Parathyroid adenoma (tissue), 2 donors: ENCODE data around the gene PTX3.

Source experiments
- H2AFZ ChIP-seq: fragments of 300-600 bp; sonication (generic); one replicate; pipeline ENCODE4 v1.7.0; 2017; ENCODE audit warnings: antibody characterized with exemption, mild to moderate bottlenecking
- H3K27ac ChIP-seq: fragments of 300-600 bp; sonication (generic); one replicate; pipeline ENCODE4 v1.7.0; 2017
- H3K27me3 ChIP-seq: fragments of 300-600 bp; sonication (generic); one replicate; pipeline ENCODE4 v1.7.0; 2017; ENCODE audit warnings: low read length; ENCODE audit not compliant: control insufficient read depth, insufficient read depth
- H3K36me3 ChIP-seq: fragments of 300-600 bp; sonication (generic); one replicate; pipeline ENCODE4 v1.7.0; 2017; ENCODE audit warnings: low read length; ENCODE audit not compliant: control insufficient read depth, insufficient read depth
- H3K4me1 ChIP-seq: fragments of 300-600 bp; sonication (generic); one replicate; pipeline ENCODE4 v1.7.0; 2017; ENCODE audit warnings: control low read depth
- H3K4me2 ChIP-seq: fragments of 300-600 bp; sonication (generic); one replicate; pipeline ENCODE4 v1.7.0; 2017; ENCODE audit warnings: low read length
- H3K4me3 ChIP-seq: fragments of 300-600 bp; sonication (generic); one replicate; pipeline ENCODE4 v1.7.0; 2017; ENCODE audit warnings: low read depth, low read length
- H3K79me2 ChIP-seq: fragments of 300-600 bp; sonication (generic); one replicate; pipeline ENCODE4 v1.7.0; 2017; ENCODE audit warnings: control low read depth
- H3K9ac ChIP-seq: fragments of 300-600 bp; sonication (generic); one replicate; pipeline ENCODE4 v1.7.0; 2017; ENCODE audit warnings: mild to moderate bottlenecking
- H3K9me3 ChIP-seq: fragments of 300-600 bp; sonication (generic); one replicate; pipeline ENCODE4 v1.7.0; 2017; ENCODE audit warnings: low read length; ENCODE audit not compliant: control insufficient read depth
- TF ChIP-seq, protein P1 (sequence below): fragments of 300-600 bp; sonication (generic); IDR thresholded peaks from one replicate; pipeline ENCODE4 v1.7.0; 2017; ENCODE audit warnings: antibody characterized with exemption, mild to moderate bottlenecking
- donor health status: primary hyperparathyroidism.

Gene PTX3

DNA sequence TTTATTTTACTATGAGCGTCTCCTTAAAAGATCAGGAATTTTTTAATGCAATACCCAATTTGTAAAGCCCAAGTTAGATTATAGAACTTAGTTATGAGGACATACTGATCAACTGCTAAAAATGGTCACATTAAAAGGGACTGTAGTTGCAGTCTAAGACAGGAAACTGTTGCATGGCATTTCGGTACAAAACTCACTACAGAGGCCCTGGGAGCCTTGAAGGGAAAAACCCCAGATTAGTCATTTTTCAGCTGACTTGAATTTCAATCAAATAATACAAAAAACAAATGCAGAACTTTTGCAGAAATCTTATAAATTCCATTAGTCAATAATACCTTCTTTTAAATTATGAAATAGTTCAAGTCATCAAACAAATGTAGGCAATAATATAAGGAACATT, 6.9 kb upstream of the PTX3 start:
- H3K9ac ChIP-seq = no peak overlapping the region
- TF ChIP-seq, protein P1, sequence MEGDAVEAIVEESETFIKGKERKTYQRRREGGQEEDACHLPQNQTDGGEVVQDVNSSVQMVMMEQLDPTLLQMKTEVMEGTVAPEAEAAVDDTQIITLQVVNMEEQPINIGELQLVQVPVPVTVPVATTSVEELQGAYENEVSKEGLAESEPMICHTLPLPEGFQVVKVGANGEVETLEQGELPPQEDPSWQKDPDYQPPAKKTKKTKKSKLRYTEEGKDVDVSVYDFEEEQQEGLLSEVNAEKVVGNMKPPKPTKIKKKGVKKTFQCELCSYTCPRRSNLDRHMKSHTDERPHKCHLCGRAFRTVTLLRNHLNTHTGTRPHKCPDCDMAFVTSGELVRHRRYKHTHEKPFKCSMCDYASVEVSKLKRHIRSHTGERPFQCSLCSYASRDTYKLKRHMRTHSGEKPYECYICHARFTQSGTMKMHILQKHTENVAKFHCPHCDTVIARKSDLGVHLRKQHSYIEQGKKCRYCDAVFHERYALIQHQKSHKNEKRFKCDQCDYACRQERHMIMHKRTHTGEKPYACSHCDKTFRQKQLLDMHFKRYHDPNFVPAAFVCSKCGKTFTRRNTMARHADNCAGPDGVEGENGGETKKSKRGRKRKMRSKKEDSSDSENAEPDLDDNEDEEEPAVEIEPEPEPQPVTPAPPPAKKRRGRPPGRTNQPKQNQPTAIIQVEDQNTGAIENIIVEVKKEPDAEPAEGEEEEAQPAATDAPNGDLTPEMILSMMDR = no peak
- H3K9me3 ChIP-seq = no peaks in the 10 kb centered on the region
- H3K4me2 ChIP-seq = no peak overlapping the region
- H3K27ac ChIP-seq = no peak overlapping the region
- no peaks in the 10 kb centered on the region for H3K27me3 ChIP-seq
- H3K4me3 ChIP-seq = no peak overlapping the region
- H3K4me1 ChIP-seq = no peaks in the 10 kb centered on the region
- H3K36me3 ChIP-seq = no peaks in the 10 kb centered on the region
- no peak overlapping the region for H2AFZ ChIP-seq
- H3K79me2 ChIP-seq = no peaks in the 10 kb centered on the region

DNA sequence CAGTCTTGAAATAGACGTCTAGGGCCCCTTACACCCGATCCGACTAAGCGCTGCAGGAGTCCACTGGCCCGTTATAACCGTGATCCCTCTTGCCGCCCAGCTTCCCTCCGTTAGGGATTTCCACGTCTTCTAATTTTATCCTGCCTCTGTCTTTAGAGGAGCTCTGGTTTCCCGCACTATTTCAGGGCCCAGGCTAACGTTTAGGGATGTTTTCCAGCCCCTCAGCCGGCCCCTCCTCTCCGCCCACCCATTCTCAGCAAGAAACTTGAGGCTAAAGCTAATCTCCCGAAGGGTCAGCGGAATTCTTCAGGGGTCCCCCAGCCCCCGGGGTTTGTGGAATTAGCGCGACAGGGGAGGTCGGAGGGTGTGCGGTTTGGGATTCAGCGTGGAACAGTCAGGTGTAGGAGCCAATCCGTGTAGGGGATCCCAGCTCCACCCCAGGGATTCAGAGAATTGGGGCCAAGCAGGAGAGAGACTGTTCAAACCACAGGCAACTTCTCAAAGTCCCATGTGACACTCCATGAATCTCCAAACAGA, 1.6 kb downstream of the PTX3 start:
- Histone ChIP-seq H3K9me3 (no peaks in the 10 kb centered on the region), H3K27ac (no peak overlapping the region), H3K4me1 (peaks cover 4% of the 10 kb centered on the region), H3K4me2 (peak overlapping the region; percentile 84), H2AFZ (peak overlapping the region; percentile 80), H3K27me3 (no peaks in the 10 kb centered on the region), H3K9ac (no peak overlapping the region), H3K36me3 (no peaks in the 10 kb centered on the region), H3K79me2 (no peaks in the 10 kb centered on the region), H3K4me3 (peak overlapping the region; percentile 47)
- TF ChIP-seq, protein P1 = no peak

DNA sequence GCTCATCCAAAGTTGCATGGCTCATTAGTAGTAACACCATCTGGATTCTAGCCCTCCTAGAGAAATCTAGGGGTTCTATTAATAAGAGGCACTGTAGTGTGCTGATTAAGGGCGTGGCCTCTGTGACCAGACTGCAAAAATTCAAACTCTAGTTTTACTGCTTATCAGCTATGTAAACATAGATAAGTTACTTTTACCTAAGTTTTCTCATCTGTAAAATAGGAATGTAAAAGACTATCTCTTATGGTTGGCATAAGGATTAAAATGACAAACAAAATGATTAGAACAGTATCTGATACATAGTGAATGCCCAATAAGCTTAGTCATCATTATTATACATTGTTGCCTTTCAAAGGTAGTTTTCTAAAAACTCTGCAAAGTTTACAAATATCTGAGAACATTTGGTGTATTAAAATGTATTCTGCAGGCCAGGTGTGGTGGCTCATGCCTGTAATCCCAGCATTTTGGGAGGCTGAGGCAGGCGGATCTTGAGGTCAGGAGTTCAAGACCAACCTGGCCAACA, 4.5 kb downstream of the PTX3 start:
- Histone ChIP-seq H3K4me2 (no peak overlapping the region), H3K27ac (no peak overlapping the region), H3K4me1 (peaks cover 4% of the 10 kb centered on the region), H3K9ac (no peak overlapping the region), H3K4me3 (no peak overlapping the region), H3K36me3 (no peaks in the 10 kb centered on the region), H3K27me3 (no peaks in the 10 kb centered on the region), H2AFZ (no peak overlapping the region), H3K79me2 (no peaks in the 10 kb centered on the region), H3K9me3 (no peaks in the 10 kb centered on the region)
- TF ChIP-seq, protein P1 = no peak

DNA sequence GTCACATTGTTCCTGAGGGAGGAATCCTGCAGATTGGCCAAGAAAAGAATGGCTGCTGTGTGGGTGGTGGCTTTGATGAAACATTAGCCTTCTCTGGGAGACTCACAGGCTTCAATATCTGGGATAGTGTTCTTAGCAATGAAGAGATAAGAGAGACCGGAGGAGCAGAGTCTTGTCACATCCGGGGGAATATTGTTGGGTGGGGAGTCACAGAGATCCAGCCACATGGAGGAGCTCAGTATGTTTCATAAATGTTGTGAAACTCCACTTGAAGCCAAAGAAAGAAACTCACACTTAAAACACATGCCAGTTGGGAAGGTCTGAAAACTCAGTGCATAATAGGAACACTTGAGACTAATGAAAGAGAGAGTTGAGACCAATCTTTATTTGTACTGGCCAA, 6.1 kb downstream of the PTX3 start:
- H3K9ac ChIP-seq = no peak overlapping the region
- H3K36me3 ChIP-seq = no peaks in the 10 kb centered on the region
- H3K27me3 ChIP-seq = no peaks in the 10 kb centered on the region
- TF ChIP-seq, protein P1 = no peak
- H3K4me2 ChIP-seq = no peak overlapping the region
- no peaks in the 10 kb centered on the region for H3K79me2 ChIP-seq
- no peaks in the 10 kb centered on the region for H3K9me3 ChIP-seq
- no peak overlapping the region for H2AFZ ChIP-seq
- H3K4me3 ChIP-seq = no peak overlapping the region
- H3K27ac ChIP-seq = no peak overlapping the region
- peaks cover 4% of the 10 kb centered on the region for H3K4me1 ChIP-seq
